ENCODE results near the gene OR6C70. TPM values are rescaled to one million over a fixed set of nuclear protein-coding genes. Genes with fewer than 3 reads are reported as not detected.
"Not testable (repeated sequence)": the region's sequence is repeated elsewhere in the genome, so short reads cannot be mapped to it uniquely, and the experiment has no call there.

OR6C70 gene
- total and polyA plus RNA-seq, 8 donors, result not detected

GRCh38 chr12:55472264-55472663, 2.3 kb upstream of the OR6C70 start:
- WGBS, 5 donors, result 83 to 91% (median 88%) methylated on average over 1 of the region's 1 CpG

GRCh38 chr12:55469291-55469690, 647 bp downstream of the OR6C70 start:
- no peak overlapping the region for H3K27ac ChIP-seq
- TF ChIP-seq EP300 (IDR thresholded peaks at IDR 0.05), result no peak
- H3K9me3 ChIP-seq, result peaks cover 0 to 5% (median 0%) of the 10 kb centered on the region in 4 donors
- 57 to 65% (median 61%) methylated on average over 2 of the region's 2 CpGs for WGBS, 5 donors
- no peaks in the 10 kb centered on the region for H3K36me3 ChIP-seq
- H3K4me3 ChIP-seq, result no peak overlapping the region
- DNase-seq, result no peak
- intact Hi-C loops (cut with DNase I; ENCODE audit: low total_unique reads), result no loop called here
- H3K4me1 ChIP-seq, result no peaks in the 10 kb centered on the region
- H3K27me3 ChIP-seq, result no peaks in the 10 kb centered on the region

More at GRCh38 chr12:55472264-55472663, 2.3 kb upstream of the OR6C70 start:
- no peak for TF ChIP-seq POLR2A (IDR thresholded peaks at IDR 0.05)
- TF ChIP-seq POLR2AphosphoS5 (IDR thresholded peaks at IDR 0.05), result no peak
- no peak for TF ChIP-seq EP300 (IDR thresholded peaks at IDR 0.05)
- H3K27ac ChIP-seq, result no peak overlapping the region
- no peak overlapping the region for H3K4me3 ChIP-seq
- no peaks in the 10 kb centered on the region for H3K4me1 ChIP-seq
- DNase-seq, result no peak
- intact Hi-C loops (cut with DNase I; ENCODE audit: low total_unique reads), result no loop called here
- H3K27me3 ChIP-seq, result no peaks in the 10 kb centered on the region
- no peaks in the 10 kb centered on the region for H3K36me3 ChIP-seq
- H3K9me3 ChIP-seq, result no peaks in the 10 kb centered on the region

GRCh38 chr12:55467836-55468235, 2.1 kb downstream of the OR6C70 start:
- DNase-seq, result peak in 1 of 2 donors; percentile 1
- no peaks in the 10 kb centered on the region for H3K36me3 ChIP-seq
- 16 to 35% (median 24%) methylated on average over 2 of the region's 2 CpGs for WGBS, 5 donors
- intact Hi-C loops (cut with DNase I; ENCODE audit: low total_unique reads), result no loop called here
- H3K4me3 ChIP-seq, result no peak overlapping the region
- peaks cover 0 to 5% (median 0%) of the 10 kb centered on the region in 4 donors for H3K9me3 ChIP-seq
- no peak overlapping the region for H3K27ac ChIP-seq
- H3K27me3 ChIP-seq, result no peaks in the 10 kb centered on the region
- no peaks in the 10 kb centered on the region for H3K4me1 ChIP-seq
- TF ChIP-seq POLR2A (IDR thresholded peaks at IDR 0.05), result no peak
- TF ChIP-seq CTCF (IDR thresholded peaks at IDR 0.05), result no peak
- no peak for TF ChIP-seq POLR2AphosphoS5 (IDR thresholded peaks at IDR 0.05)

- H3K36me3 ChIP-seq; intact Hi-C loops (cut with DNase I; ENCODE audit: low total_unique reads); H3K4me1 ChIP-seq; DNase-seq; H3K9me3 ChIP-seq; H3K4me3 ChIP-seq; H3K27ac ChIP-seq; H3K27me3 ChIP-seq: not testable (repeated sequence)
- WGBS, 5 donors, result 88 to 100% (median 96%) methylated on average over 1 of the region's 1 CpG
Measured at GRCh38 chr12:55464926-55465325, 5.0 kb downstream of the OR6C70 start.

- no peak for DNase-seq
- no peak overlapping the region for H3K4me3 ChIP-seq
- H3K27me3 ChIP-seq, result no peaks in the 10 kb centered on the region
- no peaks in the 10 kb centered on the region for H3K9me3 ChIP-seq
- no peak overlapping the region for H3K27ac ChIP-seq
- no peaks in the 10 kb centered on the region for H3K4me1 ChIP-seq
- no peaks in the 10 kb centered on the region for H3K36me3 ChIP-seq
- intact Hi-C loops (cut with DNase I; ENCODE audit: low total_unique reads), result no loop called here
- TF ChIP-seq CTCF (IDR thresholded peaks at IDR 0.05), result no peak
- TF ChIP-seq POLR2A (IDR thresholded peaks at IDR 0.05), result no peak
- TF ChIP-seq EP300 (IDR thresholded peaks at IDR 0.05), result no peak
- TF ChIP-seq POLR2AphosphoS5 (IDR thresholded peaks at IDR 0.05), result no peak
Measured at GRCh38 chr12:55448825-55449224, 21.1 kb downstream of the OR6C70 start.

- H3K27me3 ChIP-seq, result no peaks in the 10 kb centered on the region
- WGBS, 5 donors, result 69 to 81% (median 76%) methylated on average over 5 of the region's 5 CpGs
- peaks cover 0 to 6% (median 0%) of the 10 kb centered on the region in 4 donors for H3K9me3 ChIP-seq
- no peak overlapping the region for H3K27ac ChIP-seq
- no peaks in the 10 kb centered on the region for H3K4me1 ChIP-seq
- H3K36me3 ChIP-seq, result no peaks in the 10 kb centered on the region
- H3K4me3 ChIP-seq, result no peak overlapping the region
- peak in 1 of 2 donors; percentile 38 for DNase-seq
- TF ChIP-seq POLR2A (IDR thresholded peaks at IDR 0.05), result no peak
- TF ChIP-seq CTCF (IDR thresholded peaks at IDR 0.05), result no peak
- TF ChIP-seq EP300 (IDR thresholded peaks at IDR 0.05), result no peak
- no peak for TF ChIP-seq POLR2AphosphoS5 (IDR thresholded peaks at IDR 0.05)
- intact Hi-C loops (cut with DNase I; ENCODE audit: low total_unique reads), result no loop called here
Measured at GRCh38 chr12:55446326-55446725, 23.6 kb downstream of the OR6C70 start.
